Coronary artery (tissue), 2 donors: ENCODE results near the gene HDAC5.
"Not testable (repeated sequence)": the region's sequence is repeated elsewhere in the genome, so short reads cannot be mapped to it uniquely, and the experiment has no call there.

Experiments
- DNase-seq: peaks from one replicate; pipeline ENCODE4 v3.0.0-alpha.2; 2017; ENCODE audit warnings: low spot score
- H3K27ac ChIP-seq, 2 donors: fragments of 200-600 bp; sonication (generic); one replicate each; pipeline ENCODE4 v1.5.1; 2016 to 2019
- H3K4me3 ChIP-seq: fragments of 200-600 bp; sonication (generic); 2 replicates; pipeline ENCODE4 v1.5.1; 2016; ENCODE audit warnings: mild to moderate bottlenecking, moderate library complexity
- TF ChIP-seq, protein P1 (sequence below): fragments of 200-600 bp; sonication (generic); IDR thresholded peaks from one replicate; pipeline ENCODE4 v1.5.1; 2019; ENCODE audit warnings: antibody characterized with exemption

HDAC5 gene

DNA sequence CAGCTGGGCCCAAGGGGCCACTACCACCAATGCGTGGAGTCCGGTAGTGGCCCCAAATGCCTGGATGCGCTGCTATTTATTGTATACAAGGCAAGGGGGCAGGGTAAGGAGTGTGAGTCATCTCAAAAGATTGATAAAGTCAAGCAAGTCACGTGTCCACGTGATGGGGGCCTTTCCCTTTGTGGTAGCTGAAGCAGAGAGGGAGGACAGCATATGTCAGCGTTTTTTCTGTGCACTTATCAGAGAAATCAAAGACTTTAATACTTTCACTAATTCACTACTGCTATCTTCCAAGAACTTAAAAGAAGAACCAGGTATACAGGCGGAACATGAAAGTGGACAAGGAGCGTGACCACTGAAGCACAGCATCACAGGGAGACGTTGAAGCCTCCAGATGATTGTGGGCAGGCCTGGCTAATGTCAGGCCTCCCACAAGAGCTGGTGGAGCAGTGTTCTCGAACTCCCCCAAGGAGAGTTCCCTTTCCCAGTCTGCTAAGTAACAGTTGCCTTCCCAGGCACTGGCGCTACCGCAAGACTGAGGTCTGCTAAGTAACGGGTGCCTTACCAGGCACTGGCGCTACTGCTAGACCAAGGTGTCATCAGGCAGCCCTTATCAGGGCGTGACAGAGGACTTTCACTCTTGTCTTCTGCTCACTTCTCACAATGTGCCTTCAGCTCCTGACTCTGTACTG, 36.2 kb upstream of the HDAC5 start:
- no peak overlapping the region for H3K4me3 ChIP-seq
- TF ChIP-seq, protein P1, sequence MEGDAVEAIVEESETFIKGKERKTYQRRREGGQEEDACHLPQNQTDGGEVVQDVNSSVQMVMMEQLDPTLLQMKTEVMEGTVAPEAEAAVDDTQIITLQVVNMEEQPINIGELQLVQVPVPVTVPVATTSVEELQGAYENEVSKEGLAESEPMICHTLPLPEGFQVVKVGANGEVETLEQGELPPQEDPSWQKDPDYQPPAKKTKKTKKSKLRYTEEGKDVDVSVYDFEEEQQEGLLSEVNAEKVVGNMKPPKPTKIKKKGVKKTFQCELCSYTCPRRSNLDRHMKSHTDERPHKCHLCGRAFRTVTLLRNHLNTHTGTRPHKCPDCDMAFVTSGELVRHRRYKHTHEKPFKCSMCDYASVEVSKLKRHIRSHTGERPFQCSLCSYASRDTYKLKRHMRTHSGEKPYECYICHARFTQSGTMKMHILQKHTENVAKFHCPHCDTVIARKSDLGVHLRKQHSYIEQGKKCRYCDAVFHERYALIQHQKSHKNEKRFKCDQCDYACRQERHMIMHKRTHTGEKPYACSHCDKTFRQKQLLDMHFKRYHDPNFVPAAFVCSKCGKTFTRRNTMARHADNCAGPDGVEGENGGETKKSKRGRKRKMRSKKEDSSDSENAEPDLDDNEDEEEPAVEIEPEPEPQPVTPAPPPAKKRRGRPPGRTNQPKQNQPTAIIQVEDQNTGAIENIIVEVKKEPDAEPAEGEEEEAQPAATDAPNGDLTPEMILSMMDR = no peak
- no peak overlapping the region for H3K27ac ChIP-seq
- DNase-seq = no peak

GRCh38 chr17:44155488-44155887, 32.0 kb upstream of the HDAC5 start:
- no peak for DNase-seq
- TF ChIP-seq, protein P1 = no peak
- no peak overlapping the region for H3K27ac ChIP-seq
- no peak overlapping the region for H3K4me3 ChIP-seq

DNA sequence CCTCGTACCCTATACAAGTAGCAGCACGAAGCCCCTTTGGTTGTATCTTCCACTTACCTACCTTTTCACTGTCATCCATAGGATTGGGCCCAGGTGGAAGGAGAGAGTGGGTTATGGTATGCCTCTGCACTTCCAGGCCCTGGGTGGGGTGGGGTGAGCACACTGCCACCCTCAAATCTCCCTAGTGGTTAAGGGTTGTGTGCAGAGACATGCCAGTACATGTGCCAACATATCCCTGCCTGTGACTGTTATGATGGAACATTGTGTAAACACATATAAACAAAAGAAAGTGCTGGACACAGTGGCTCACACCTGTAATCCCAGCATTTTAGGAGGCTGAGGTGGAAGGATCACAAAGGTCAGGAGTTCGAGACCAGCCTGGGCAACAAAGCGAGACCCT, 29.4 kb upstream of the HDAC5 start:
- no peak for DNase-seq
- TF ChIP-seq, protein P1 = no peak
- H3K4me3 ChIP-seq = no peak overlapping the region
- no peak overlapping the region for H3K27ac ChIP-seq

DNA sequence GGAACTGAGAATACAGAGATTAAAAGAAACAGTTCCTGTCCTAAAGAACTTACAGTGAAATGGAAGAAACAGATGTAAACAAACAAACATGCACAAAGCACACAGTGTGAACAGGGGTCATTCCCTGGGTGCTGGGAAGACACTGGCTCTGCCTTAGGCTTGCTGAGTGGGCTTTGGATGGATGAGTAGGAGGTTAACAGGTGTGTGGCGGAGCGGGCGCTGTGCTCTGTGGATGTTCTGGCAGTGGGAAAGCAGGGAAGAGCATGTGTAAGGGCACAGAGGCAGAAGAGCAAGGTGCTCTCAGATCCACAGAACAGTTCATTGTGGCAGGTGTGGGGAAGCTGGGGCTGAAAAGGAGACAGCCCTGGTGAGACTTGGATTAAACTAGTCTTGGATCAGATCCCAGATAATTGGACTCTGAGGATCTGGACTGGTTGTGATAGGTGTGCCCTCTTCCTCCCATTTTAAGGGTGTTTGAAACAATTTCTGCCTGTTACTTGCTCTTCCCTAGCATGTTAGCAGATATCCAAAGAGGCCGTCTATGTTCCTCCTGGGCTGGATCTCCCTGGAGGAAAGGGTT, 26.4 kb upstream of the HDAC5 start:
- TF ChIP-seq, protein P1 = no peak

DNA sequence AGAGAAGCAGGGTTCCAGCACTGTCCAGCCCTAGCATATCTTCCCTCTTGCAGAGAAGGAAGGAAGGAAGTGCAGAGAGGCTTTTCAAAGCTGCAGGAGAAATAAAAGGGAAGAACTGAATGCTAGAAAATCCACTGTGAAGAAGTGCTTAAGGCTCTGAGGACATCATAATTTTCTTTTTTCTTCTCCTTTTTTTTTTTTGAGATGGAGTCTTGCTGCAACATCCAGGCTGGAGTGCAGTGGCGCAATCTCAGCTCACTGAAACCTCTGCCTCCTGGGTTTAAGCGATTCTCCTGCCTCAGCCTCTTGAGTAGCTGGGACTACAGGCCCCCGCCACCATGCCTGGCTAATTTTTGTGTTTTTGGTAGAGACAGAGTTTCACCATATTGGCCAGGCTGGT, 25.6 kb upstream of the HDAC5 start:
- H3K27ac ChIP-seq, H3K4me3 ChIP-seq, DNase-seq: not testable (repeated sequence)

More for the DNA sequence above, 26.4 kb upstream of the HDAC5 start:
- DNase-seq = no peak
- no peak overlapping the region for H3K4me3 ChIP-seq
- H3K27ac ChIP-seq = no peak overlapping the region

DNA sequence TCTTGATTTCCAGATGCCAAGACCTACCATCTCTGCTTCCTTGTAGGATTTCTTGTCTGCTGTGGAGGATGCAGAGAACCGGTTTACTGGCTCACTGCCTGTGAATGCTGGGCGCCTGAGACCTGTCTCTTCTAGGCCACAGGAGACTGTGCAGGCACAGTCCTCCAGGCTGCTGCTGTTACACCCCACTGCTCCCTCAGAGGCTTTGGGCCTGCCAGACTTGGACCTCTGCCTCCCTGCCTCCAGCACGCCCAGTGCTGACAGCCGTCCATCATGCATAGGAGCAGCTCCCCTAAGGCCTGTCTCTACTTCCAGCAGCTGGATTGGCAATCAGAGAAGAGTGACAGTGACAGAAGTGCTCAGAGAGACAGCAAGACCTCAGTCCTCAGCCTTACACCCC, 24.4 kb upstream of the HDAC5 start:
- no peak overlapping the region for H3K27ac ChIP-seq
- no peak for DNase-seq
- TF ChIP-seq, protein P1 = no peak

DNA sequence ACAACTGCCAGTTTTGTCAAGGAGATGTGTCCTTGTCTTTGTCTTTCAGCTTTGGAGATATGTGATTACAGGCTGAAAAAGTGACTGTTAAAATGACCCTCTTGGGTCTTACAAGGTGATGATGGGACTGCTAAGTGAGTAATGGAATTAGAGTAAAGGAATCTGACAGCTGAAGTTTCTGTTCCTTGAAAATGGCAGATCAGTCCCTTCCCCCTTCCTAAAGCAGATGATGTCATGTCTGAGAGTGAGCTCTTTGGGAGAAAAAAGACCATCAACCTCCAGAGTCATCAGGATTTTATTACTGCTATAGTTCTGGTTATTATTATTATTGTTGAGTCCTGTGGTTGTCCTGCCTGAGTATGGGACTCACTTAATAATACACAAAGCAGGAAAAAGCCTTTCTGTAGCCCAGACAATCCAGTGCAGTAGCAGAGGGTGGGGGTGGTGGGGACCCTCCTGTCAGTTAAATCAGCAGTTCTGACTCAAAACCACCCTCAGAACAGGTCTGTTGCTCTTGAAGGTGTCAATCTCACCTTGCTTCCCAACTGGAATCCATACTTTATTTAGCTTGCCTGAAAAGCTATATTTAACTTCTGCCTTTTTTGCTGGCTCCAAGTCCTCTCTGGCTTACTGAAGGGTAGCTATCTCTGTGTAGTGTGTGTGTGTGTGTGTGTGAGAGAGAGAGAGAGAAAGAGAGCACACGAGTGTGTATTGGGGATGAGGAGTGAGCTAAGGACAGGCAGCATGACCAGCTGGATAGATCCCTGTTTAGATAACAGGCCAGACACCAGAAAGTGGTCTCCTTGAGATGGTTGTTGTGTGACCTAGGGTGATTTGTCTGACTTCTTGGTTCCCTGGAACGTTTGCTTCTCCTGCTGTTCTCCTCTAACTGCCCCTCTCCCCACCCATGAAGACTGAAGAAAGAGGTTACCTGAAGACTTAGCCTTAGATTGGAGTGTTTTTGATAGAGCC, 23.2 kb upstream of the HDAC5 start:
- H3K27ac ChIP-seq = no peak overlapping the region
- no peak overlapping the region for H3K4me3 ChIP-seq
- no peak for DNase-seq
- TF ChIP-seq, protein P1 = no peak

More for the DNA sequence above, 24.4 kb upstream of the HDAC5 start:
- H3K4me3 ChIP-seq = no peak overlapping the region
